HG02610 (cell line): ENCODE results near the gene SPIB.
"Not testable (repeated sequence)": the region's sequence is repeated elsewhere in the genome, so short reads cannot be mapped to it uniquely, and the experiment has no call there.

Experiments
- ATAC-seq: cut with Tn5 transposase; IDR thresholded peaks from one replicate; pipeline ENCODE4 v1.9.1; 2021; ENCODE audit warnings: mild to moderate bottlenecking, moderate library complexity; ENCODE audit not compliant: unreplicated experiment

The SPIB gene

GRCh38 chr19:50465986-50466705, 47.4 kb downstream of the SPIB start:
- no peak for ATAC-seq

- no peak for ATAC-seq
Measured at GRCh38 chr19:50466706-50467039, 47.9 kb downstream of the SPIB start.

GRCh38 chr19:50467566-50467965, 48.8 kb downstream of the SPIB start:
- no peak for ATAC-seq

GRCh38 chr19:50468818-50469217, 50.1 kb downstream of the SPIB start:
- no peak for ATAC-seq

GRCh38 chr19:50473336-50473735, 54.6 kb downstream of the SPIB start:
- not testable (repeated sequence) for ATAC-seq

GRCh38 chr19:50475101-50475568, 56.4 kb downstream of the SPIB start:
- ATAC-seq = no peak

- no peak for ATAC-seq
Measured at GRCh38 chr19:50475736-50476223, 57.0 kb downstream of the SPIB start.

- peak; percentile 77 for ATAC-seq
Measured at GRCh38 chr19:50476224-50476906, 57.6 kb downstream of the SPIB start, which contains the start of the genes EMC10 and GARIN5A. TSS of gene EMC10 (plus strand) at chr19:50476507. CDS start at chr19:50476545, 38 bp downstream. TSS of gene GARIN5A (minus strand) at chr19:50476848. CDS start at chr19:50476388, 460 bp downstream.

GRCh38 chr19:50476907-50477238, 58.1 kb downstream of the SPIB start:
- no peak for ATAC-seq

GRCh38 chr19:50477751-50478515, 59.2 kb downstream of the SPIB start:
- ATAC-seq = no peak

GRCh38 chr19:50478901-50479715, 60.4 kb downstream of the SPIB start:
- no peak for ATAC-seq

GRCh38 chr19:50479761-50480251, 61.1 kb downstream of the SPIB start:
- ATAC-seq = no peak

- ATAC-seq = no peak
Measured at GRCh38 chr19:50480281-50481111, 61.8 kb downstream of the SPIB start.
